ENCODE data around the gene GRM7.
"Not testable (repeated sequence)": the region's sequence is repeated elsewhere in the genome, so short reads cannot be mapped to it uniquely, and the experiment has no call there.

The GRM7 gene

GRCh38 chr3:6860954-6861624 lies at the start of gene GRM7:
GRM7 (plus strand) TSS chr3:6861115.
- DNase-seq (ENCODE audit: low spot score): no peak

- DNase-seq (ENCODE audit: low spot score): no peak
Observed at GRCh38 chr3:6821411-6821810, 39.5 kb upstream of the GRM7 start.

GRCh38 chr3:6825524-6825923 lies 35.4 kb upstream of the GRM7 start:
- DNase-seq (ENCODE audit: low spot score): no peak

GRCh38 chr3:6827453-6827852 lies 33.5 kb upstream of the GRM7 start:
- DNase-seq (ENCODE audit: low spot score): no peak

DNA sequence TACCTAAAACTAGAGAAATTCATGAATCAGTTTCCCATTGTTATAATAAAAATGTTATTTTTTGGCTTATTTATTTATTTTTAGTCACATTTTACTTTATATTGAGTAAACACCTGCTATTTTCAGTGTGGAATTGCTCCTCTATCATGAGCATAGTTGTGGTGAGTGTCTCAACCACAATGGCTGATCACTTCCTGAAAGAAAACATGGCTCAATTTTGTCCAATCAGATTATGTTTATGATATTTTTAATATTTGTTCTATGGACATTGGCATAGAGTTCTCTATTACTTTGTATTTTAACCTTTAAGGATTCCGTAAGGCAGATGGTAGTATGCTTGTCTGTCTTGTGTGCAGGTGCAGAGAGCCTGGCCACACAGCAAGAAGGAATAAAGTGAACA lies 16.2 kb upstream of the GRM7 start:
- DNase-seq (ENCODE audit: low spot score): no peak

DNA sequence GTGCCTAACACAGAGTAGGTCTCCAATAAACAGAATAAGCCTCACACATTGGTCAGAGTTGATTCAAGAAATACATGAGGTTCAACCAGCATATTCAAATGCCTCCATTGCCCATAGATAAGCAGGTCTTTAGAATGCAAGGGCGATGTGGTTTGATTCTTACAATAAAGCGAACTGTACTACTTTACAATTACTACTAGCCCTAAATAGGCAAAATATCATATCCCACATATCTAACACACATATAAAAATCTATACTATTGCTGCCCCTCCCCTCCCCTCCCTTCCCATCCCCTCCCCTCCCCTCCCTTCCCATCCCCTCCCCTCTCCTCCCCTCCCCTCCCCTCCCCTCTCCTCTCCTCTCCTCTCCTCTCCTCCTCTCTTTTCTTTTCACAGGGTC lies 6.7 kb upstream of the GRM7 start:
- DNase-seq (ENCODE audit: low spot score): no peak

DNA sequence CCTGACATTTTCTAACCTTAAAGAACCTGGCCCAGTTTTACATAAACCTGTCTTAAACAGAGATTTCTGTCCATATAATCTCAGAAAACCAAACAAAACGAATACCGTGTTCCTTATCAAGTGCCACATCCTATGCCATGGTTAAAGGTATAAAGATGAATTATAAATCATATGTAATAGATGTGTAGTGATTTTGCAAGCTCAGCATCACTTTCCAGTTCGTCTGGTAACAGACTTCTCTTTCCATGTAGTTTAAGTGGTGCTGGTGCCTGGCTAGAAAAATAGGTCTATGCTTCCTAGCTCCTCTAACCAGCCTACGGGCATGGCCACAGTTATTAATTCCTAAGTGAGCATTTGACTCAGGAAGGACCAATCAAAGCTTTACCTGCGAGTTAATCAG lies 3.4 kb upstream of the GRM7 start:
- DNase-seq (ENCODE audit: low spot score): no peak

GRCh38 chr3:6860149-6860953 lies 564 bp upstream of the GRM7 start:
- no peak for DNase-seq (ENCODE audit: low spot score)

- no peak for DNase-seq (ENCODE audit: low spot score)
Observed at GRCh38 chr3:6861625-6862000, 698 bp downstream of the GRM7 start.

DNA sequence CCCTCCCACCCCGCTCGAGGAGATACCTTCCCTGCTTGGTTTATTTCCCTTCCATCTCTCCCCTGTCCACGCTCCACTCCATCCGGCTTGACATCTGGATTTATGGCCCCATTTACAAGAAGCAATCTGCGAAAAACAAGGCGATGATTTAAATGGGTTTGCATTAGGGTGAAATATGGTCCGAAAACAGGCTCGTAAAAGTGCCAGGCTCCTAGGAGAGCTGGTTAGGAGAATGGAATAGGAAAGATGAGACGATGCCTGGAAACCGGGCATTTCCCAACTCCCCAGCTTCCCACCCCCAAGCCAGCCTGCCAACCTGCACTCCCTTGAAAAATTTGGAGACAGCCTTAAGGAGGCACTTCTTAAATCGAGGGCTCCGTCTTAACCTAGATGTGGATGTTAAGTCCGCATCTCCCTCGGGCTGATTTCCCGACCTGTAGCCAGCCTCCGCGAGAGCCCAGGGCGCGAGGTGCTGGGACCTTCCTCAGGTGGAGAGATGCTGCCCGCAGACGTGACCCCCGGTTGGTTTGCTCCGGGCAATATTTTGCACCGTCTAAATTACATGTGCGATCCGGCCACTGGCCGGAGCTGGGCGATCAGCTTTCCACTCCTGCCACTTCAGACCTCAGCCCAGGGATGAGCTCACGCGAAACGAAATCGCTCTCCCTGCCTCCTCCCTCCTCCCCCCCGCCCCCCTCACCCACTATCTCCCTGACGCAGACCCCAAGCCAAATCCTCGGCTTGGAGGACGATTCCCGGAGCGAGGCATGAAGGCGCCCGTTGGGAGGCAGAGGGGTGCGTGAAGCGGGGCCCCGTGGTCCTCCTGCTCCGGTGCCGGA lies 1.3 kb downstream of the GRM7 start:
- DNase-seq (ENCODE audit: low spot score): no peak

DNA sequence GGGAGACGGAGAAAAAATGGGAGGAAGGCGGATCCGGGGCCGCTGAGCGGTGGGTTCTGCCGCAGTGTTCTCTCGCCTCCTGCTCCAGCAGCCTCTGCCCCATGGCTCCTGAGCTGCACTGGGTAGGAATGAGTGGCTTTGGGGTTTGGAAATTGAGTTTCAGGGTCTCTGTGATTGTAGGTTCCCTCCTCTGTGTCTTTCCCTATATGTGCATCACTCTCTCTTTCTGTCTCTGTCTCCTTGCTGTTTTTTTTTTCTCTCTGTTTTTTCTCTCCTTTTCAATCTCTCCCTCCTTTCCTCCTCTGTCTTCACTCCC lies 1.9 kb downstream of the GRM7 start:
- no peak for DNase-seq (ENCODE audit: low spot score)

DNA sequence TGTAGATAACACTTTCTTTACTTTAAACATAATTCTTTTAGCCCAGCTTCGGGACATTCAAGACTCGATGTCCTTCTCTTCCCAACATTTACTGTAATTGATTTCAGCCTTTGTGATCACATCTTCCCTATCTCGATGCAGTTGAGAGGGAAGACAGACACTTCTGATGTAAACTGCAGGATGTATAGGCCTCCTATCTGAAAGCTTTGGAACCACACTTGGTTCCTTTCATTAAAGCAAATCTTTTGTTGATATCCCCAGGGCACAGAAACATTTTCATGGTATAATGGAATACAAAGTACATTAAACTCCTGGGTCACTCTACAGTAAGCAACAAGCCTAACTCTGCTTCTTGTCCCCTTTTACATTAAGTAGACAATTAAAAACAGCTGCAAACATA lies 6.4 kb downstream of the GRM7 start:
- DNase-seq (ENCODE audit: low spot score): no peak

- no peak for DNase-seq (ENCODE audit: low spot score)
Observed at GRCh38 chr3:6878731-6879130, 17.8 kb downstream of the GRM7 start.

DNA sequence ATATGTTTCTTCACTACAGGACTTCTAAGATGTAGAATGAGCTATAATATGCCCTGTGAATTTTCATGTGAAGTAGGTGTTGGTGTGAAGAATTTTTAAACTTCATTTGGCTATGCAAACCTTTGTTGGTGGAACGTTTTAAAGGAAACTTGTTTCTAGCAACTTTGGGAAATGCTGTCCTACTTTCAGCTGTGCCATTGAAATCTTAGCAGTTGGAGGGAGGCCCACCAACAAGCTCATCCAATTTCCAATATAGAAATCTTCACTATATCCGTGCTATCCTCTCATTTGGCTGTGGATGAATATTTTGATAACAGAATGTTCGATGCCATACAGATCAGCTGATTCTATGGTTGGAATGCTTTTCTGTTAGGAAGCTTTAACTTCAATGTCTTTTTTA lies 51.3 kb downstream of the GRM7 start:
- DNase-seq (ENCODE audit: low spot score): no peak

DNA sequence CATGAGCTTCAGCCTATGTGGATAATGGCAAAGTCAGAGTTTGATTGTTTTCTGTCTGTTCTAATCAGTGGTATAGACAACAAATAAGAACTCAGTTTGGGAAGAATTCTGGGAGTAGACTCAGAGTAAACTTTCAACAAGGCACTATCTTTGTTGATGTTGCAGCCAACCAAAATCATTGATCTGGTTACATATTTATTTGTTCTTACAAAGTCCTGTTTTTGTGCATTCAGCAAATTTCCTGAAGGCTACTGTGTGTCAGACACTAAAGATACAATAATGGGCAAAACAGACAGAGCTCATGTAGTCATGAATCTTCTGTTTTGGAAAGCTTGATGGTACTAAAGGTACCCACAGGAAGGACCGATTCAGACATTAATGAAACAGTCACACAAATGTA lies 55.0 kb downstream of the GRM7 start:
- no peak for DNase-seq (ENCODE audit: low spot score)

- no peak for DNase-seq (ENCODE audit: low spot score)
Observed at GRCh38 chr3:6921066-6921465, 60.2 kb downstream of the GRM7 start.

- DNase-seq (ENCODE audit: low spot score): no peak
Observed at GRCh38 chr3:6921876-6922275, 61.0 kb downstream of the GRM7 start.

GRCh38 chr3:6928064-6928463 lies 67.1 kb downstream of the GRM7 start:
- DNase-seq (ENCODE audit: low spot score): no peak

GRCh38 chr3:6929918-6930317 lies 69.0 kb downstream of the GRM7 start:
- no peak for DNase-seq (ENCODE audit: low spot score)

GRCh38 chr3:6935418-6935817 lies 74.5 kb downstream of the GRM7 start:
- DNase-seq (ENCODE audit: low spot score): not testable (repeated sequence)

GRCh38 chr3:6935970-6936369 lies 75.1 kb downstream of the GRM7 start:
- DNase-seq (ENCODE audit: low spot score): no peak

GRCh38 chr3:6962801-6963200 lies 101.9 kb downstream of the GRM7 start:
- no peak for DNase-seq (ENCODE audit: low spot score)

DNA sequence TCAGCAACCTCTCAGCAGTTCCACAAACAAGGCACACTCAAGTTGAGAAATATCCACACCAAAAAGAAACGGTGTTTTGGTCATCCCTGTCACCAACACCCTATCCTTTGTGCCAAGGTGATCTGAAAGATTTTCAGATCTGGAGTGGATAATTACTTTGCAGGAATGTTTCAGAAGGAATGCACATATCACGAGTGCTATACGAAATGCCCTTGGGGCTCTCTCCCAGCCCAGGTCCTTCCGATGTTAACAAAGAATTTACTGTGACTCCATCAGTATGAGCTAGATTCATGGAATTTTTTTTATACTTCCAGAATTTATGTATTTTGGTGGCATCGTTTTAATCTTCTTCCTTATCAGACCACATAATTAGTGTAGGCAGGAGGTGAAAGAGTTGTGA lies 105.0 kb downstream of the GRM7 start:
- DNase-seq (ENCODE audit: low spot score): no peak

All from AG08396 (cell line).